CD4-positive, alpha-beta T cell treated with Interleukin-10 for 1 hour (primary cell): ENCODE data around the gene SPACA6.
A peak's percentile ranks its signal among the peaks of the same experiment; 100 is the strongest.
"Not testable (repeated sequence)": the region's sequence is repeated elsewhere in the genome, so short reads cannot be mapped to it uniquely, and the experiment has no call there.

Experiments
- DNase-seq: peaks from one replicate; pipeline ENCODE4 v3.0.0-alpha.2; 2020

The SPACA6 gene

DNA sequence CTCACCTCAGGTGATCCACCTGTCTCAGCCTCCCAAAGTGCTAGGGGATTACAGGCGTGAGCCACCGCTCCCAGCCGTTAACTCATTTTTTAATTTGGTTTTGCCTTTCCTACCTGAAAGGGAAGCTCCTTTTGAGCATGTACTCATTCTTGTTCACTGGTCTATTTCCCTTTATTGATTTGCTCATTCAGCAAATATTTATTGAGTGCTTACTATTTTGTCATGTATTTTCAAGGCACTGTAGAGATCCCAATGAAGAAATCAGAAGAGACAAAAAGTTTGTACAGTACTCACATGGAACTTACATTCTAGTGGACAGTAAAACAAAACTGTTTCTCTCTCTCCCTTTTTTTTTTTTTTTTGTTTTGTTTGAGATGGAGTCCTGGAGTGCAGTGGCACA lies 13.8 kb downstream of the SPACA6 start:
- no peak for DNase-seq

DNA sequence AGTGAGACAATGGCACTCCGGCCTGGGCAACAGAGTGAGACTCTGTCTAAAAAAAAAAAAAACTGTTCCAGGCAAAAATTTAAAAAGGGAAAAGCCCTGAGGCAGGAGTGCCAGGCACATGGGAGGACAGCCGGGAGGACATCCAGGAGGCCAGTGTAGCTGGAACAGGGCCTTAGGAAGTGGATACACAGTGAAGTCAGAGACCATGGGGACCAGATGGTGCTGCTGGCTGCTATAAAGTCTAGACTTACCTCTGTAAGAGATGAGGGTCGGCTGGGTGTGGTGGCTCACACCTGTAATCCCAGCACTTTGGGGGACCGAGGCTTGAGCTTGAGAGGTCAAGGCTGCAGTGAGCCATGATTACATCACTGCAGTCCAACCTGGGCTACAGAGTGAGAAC lies 15.7 kb downstream of the SPACA6 start:
- DNase-seq, result no peak

DNA sequence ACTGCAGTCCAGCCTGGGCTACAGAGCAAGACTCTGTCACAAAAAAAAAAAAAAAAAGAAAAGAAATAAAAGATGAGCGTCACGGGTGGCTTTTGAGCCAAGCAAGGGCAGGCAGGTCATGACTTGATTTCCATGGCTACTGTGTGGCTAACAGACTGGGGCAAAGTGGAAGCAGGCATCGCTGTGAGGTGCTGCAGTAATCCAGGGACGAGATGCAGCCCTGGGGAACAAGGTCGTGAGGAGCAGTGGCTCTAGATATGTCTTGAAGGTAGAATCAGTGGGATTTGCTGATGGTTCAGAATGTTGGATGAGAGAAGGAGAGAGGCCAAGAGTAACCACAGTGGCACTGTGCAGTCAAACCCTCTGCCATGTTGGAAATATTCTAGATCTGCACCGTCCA lies 16.4 kb downstream of the SPACA6 start:
- DNase-seq, result no peak

DNA sequence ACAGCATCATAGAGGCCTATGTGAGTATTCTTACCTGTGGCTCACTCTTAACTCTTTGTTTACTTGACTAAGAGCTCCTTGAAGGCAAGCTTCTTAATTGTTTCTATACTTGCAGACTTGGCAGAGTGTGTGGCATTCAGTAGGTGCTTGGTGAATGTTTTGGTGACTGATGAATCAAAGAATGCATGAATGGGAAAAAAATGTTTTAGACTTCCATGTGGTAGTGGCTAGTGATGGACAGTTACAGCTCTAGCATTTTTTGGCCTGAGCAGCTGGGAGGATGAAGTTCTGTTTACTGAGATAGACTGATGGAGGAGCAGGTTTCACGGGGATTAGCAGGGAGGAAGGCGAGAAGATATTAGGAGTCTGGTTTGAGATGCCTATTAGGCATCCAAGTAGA lies 17.0 kb downstream of the SPACA6 start:
- no peak for DNase-seq

DNA sequence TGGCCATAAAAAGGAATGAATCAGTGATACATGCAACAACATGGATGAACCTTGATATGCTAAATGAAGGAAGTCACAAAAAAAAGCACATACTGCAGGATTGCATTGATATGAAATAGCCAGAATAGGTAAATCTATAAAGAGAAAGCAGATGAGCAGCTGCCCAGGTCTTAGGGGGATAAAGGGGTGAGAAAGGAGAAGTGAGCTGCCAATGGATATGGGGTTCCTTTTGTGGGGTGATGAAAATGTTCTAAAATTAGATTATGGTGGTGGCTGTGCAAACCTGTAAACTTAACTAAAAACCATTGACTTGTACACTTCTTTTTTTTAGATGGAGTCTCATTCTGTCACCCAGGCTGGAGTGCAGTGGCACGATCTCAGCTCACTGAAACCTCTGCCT lies 18.6 kb downstream of the SPACA6 start:
- DNase-seq, result no peak

DNA sequence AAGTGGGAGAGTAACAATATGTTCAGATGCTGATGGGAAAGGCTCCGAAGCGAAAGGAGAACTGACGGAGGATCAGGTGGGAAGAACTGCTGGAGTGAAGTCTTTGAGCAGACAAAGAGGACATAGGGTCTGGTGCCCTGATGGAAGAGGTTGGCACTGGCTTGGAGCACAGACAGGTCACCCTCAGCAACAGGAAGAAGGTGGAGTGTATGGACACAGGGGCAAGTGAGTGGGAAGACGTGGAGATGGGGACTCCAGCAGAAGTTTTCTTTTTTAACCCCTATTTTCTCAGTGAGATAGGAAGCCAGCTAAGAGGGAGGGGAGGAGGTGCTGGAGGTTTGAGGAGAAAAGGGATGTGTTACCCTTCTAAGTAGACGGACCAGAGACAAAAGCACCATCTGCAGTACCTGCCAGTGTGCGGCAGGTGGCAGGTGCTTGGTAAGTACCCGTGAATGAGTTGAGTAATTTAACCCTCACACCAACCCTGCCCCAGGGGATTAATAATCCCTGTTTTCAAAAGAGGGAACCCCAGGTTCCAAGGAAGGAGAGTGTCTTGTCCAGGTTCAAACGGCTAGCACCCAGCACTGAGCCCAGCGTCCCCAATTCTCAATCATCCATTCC lies 19.4 kb downstream of the SPACA6 start:
- DNase-seq, result no peak

DNA sequence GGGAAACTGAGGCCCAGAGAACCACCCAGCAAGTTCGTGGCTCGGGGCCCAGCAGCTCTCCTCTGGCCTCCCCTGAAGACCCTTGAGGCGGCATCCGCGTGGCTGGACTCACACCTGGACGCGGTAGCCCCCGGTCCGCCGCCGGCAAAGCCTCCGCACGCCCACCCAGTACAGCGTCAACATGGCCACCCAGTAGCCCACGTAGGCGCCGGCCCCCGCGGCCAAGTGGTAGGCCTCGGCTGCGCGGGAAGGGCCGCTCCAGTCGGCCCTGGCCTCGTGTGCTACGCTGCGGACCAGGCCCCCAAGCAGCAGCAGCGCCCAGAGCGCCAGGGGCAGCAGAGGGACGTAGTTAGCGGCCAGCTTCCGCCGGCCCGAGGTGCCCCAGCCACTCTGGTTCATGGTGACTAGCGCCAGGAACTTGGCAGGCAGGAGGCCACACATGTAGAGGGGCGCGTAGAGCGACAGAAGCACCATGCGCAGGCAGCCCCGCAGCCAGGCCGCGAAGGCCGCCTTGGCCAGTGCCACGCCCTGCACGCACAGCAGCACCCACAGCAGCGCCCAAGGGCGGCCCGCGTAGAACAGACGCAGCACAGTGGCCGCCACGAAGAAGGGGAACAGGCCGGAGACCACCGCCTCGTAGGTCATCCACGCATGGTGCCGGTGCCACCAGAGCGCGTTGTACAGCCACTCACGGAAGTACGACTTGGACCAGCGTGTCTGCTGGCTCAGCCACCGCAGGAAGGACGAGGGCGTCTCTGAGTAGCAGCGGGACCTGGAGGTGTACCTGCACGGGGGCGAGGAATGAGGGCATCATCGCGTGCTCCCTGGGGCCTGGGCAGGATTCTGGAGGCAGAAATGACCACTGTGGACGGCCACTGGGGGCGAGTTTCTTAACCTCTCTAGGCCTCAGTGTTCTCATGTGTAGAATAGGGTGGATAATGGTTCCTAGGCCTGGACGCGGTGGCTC lies 20.5 kb downstream of the SPACA6 start:
- DNase-seq, result no peak

DNA sequence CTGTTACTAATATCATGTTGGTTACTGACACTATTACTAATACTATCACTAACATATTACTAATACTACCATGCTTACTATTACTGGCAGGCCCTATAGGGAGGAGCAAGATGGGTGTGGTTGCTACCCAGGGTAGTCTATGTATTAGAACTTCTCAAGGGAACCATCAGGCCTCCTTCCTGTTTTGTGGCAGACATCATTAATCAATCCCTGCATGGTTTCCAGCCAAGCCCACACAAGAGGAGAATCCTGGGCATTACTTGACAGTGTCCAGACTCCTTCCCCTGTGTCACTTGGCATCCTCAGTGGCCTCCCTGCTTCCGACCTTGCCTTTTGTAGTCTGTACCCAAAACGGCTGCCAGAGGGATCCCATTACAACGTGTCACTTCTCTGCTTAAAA lies 21.7 kb downstream of the SPACA6 start:
- no peak for DNase-seq

DNA sequence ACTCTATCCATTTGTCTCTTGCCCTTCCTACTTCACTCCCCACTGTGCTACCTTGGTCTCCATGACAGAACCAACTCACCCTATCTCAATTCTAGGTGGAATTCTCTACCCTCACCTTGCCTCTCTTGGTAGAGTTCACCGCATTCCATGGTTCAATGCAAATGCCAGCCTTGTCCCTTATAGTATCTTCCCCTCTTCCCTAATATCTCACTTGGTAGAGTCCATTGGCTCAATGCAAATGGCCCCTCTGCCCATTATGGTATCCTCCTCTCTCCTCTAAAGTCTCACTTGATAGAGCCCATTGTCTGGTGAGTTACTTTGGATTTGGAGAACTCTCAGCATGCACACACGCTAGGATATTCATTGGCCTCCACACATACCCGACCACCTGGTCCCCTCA lies 22.7 kb downstream of the SPACA6 start:
- no peak for DNase-seq

DNA sequence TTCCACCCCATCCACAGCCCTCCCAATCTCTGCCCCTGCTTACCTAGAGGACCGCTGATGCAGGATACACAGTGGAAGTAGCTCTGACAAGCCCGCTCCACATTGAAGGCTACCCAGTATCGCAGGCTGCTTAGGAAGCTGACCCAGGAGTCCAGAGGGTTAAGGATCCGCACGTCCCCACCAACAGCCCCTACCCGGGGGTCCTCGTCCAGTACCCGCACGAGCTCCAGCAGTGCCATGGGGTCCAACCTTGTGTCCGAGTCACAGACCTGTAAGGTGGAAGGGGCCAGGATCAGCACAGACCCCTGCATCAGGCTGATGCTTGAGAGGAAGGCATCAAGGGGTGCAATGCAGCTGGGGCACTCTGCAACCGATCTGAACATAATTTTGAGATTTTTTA lies 23.8 kb downstream of the SPACA6 start:
- DNase-seq, result no peak

DNA sequence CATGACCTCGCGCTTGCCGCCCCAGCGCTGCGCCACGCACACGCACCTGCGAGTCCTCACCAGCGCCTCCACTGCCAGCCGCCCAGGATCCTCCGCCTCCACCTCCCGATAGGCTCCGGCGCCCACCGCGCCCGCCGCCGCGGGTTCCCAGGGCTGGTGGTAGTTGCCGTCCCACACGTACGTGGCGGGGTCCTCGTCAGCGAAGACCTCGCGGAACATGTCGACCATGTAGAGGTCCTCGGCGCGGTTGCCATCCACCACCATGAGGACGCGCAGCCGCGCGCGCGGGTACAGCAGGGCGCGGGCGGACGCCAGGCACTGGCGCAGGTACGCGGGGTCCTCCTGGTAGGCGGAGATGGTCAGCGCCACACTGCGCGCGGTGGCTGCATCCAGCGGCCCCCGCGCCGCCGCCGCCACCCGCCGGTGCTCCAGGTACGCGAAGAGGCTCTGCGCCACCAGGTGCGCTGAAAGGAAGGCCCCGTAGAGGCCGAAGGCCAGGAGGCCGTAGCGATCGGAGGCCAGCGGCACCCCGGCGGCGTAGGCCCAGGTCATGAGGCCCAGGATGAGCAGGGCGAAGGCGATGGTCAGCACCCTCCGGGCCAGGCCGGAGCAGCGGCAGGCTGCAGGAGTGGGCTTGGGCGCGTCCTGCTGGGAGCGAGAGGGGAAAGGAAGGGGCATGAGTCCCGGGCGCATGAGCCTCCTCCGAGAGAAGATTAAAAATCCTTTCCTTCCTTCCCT lies 26.3 kb downstream of the SPACA6 start:
- no peak for DNase-seq

DNA sequence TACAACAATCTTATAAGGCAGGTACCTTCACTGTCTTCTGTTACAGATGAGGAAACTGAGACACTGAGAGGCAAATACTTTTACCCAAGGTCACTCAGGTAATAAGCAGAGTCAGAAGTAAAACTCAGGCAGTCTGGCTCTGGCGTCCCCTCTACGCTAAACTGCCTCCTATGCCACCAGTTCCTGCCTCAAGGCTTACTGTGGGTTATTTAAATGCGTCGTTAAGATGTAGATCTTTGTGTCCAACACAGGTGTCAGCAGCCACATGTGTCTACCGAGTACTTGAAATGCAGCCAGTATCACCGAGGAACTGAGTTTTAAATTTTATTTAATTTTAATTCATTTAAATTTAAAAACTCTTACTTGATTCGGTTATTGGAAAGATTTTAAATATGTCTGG lies 28.8 kb downstream of the SPACA6 start:
- no peak for DNase-seq

DNA sequence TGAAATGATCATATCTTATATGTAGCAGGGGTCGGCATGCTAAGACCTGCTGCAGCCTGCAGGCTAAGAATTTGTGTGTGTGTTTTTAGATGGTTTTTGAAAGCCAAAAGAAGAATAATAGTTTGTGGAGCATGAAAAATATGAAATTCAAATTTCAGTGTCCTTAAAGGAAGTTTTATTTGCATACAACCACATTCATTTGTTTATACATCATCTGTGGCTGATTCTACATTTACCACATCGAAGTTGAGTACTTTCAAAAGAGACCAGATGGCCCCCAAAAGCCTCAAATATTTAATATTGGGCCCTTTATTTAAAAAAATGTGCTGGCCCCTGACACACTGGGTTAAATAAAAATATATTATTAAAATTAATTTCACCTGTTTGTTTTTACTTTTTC lies 29.4 kb downstream of the SPACA6 start:
- no peak for DNase-seq

DNA sequence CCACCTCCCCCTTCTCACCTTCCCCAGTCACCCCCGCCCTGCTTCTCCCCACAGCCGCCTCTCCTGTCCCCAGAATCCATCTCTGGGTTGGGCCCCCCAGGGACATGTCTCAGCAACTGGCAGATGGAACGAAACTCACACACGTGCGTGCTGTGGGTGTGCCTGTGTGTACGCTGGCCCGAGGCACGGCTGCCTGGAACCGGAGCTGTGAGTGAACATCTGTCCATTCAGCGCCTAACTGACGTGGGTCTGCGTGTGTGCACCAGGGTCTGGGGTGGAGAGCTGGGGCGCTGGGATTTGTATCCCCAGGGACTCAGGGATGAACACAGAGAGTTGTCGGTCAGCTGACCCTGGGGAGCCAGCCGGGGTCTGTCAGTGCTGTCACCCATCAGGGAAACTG lies 31.4 kb downstream of the SPACA6 start:
- DNase-seq, result no peak

DNA sequence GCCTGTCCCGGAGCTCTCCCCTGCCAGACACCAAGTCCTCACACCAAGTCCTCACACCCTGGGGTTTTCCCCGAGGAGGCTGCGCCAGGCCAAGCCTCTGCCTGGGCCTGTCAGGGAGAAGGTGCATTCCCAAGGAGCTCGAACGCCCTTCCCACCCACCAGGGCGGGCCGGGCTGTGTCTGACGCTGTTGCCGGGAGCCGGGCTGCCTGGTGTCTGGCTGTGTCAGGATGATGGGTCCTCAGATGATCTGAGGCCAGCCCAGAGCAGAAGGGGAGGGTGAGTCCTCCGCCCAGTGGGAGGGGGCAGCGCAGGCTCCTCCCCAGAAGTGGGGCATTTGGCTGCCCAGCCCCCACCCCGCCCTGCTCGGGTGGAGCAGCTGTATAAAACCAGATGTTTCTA lies 32.9 kb downstream of the SPACA6 start:
- no peak for DNase-seq

DNA sequence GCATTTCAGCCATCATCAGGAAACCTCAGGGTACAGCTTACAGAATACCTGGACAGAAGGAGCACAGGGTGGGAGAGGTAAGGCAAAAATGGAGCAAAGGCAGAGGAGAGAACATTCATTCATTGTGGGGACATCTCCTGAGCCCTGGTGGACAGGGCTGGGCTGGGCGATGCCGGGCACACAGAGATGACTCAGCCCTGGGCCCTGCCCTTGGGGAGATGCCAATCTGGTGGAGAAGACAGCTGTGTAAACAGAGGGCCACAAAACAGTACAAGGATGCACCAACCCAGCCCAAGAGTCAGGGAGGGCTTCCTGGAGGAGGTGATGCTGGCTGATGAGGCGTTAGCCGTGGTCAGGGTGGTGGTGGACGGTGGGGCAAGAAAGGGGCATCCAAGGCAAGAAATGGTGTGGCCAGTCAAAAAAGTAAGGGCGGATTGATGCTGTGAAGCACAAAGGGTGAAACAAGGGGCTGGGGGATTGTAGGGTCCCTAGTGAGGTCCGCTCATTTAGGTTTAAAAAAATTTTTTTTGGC lies 34.3 kb downstream of the SPACA6 start:
- DNase-seq, result no peak

DNA sequence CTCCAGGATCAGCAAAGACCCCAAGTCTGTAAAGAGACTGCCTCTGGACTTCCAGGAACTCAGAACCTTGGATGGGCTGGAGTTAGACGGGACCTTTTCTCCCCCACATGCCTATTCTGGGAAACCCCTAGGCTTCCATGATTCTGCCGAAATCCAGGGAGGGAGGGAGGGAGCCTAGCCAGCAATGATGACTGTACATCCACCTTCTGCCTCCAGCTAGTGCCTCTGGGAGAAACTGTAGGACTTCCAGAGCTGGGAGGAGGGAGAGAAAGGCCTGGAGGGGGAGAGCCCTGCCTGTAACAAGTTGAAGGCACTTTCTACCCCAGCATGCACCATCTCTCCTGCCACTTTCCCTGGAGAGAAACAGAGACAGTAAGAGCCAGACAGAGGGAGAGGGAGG lies 36.7 kb downstream of the SPACA6 start:
- no peak for DNase-seq

DNA sequence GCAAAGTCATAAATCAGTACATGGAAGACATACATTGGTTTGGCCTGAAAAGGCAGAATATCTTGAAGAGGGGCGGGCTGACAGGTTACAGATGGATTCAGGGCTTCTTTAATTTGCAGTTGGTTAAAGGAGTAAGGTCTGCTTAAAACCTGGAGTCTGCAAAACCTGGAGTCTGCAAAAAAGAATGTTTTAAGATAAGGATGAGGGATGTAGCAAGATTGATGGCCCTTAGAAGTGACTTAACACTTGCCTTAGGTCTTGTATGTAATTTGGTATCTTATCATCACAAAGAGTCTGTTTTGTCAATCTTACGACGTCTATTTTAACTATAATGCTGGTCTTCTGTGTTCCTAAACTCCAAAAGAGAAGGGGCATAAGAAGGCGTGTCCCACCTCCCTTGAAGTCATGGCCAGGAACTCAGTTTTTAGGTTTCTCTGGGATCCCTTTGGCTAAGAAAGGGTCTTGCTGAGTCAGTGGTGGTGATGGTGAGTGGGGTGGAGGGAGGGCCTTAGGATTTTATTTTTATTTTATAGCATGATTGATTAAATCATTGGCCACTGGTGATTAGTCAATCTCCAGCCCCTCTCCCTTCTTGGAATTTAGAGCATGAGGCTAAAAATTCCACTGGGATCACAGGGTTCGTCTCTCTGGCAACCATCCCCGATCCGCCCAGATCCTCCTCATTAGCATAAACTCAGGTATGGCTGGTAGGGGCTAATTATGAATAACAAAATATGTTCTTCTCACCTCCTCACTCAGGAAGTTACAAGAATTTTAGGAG lies 40.8 kb downstream of the SPACA6 start:
- no peak for DNase-seq

DNA sequence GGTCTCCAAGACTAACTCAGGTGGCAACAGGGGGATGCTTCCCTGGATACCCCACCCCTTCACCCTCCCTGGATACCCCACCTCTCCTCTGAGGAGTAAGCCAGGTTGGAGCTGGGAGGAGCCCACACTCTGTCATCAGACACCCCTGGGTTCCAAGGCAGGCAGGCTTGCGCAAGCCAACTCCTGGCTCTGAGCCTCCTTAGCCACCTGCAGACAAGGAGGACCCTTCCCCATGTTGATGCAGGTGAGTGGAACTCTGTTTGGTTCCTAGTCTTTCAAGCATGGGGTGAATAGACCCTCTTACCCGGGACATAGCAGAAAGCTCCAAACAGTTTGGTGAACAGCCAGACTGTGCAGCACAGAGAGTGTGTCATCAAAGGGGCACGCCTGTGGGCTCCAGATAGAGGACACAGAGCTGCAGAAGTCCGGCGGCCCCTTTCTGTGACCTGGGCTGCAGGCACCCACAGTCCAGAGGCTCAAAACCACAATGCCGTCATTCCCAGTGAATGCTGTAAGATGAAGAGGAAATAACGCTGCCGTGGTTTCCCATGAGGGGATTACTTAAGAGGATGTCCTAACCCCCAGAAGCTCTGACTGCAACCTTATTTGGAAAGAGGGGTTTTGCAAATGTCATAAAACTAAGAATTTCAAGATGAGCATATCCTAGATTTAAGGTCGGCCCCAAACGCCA lies 42.8 kb downstream of the SPACA6 start:
- peak; percentile 9 for DNase-seq

DNA sequence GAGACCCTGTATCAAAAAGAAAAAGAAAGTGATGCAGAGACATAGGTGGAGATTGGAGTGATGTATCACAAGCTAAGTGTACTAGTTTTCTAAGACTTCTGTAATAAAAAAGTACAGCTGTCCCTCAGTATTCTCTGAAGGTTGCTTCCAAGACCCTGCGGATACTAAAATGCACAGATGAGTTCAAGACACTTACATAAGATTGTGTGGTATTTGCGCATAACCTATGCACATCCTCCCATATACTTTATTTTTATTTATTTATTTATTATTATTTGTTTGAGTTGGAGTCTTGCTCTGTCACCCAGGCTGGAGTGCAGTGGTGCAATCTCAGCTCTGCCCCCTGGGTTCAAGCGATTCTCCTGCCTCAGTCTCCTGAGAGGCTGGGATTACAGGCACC lies 44.3 kb downstream of the SPACA6 start:
- DNase-seq, result no peak

DNA sequence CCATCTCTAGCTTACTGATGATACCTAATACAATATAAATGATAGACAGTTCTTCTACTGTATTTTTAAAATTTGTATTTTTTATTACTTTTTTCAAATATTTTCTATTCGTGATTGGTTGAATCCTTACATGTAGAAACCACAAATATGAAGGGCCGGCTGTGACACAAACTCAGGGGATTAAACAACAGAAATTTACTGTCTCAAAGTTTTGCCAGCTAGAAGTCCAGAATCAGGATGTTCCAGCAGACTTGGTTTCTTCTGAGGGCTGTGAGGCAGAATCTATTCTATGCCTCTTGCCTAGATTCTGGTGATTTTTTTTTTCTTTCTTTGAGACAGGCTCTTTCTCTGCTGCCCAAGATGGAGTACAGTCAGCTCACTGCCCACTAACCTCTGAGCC lies 44.8 kb downstream of the SPACA6 start:
- no peak for DNase-seq

DNA sequence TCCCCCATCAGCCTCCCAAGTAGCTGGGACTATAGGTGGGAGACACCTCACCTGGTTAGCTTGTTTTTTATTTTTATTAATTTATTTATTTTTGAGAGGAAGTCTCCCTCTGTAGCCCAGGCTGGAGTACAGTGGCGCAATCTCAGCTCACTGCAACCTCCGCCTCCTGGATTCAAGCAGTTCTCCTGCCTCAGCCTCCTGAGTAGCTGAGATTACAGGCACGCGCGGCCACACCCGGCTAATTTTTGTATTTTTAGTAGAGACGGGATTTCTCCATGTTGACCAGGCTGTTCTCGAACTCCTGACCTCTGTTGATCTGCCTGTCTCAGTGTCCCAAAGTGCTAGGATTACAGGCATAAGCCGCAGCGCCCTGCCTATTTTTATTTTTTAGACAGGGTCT lies 45.4 kb downstream of the SPACA6 start:
- DNase-seq, result not testable (repeated sequence)
